CD4-positive, alpha-beta T cell treated with Interleukin-6 at 100 ng/mL for 8 hours (primary cell): Measurements from ENCODE around the gene PRR3.
"Not testable (repeated sequence)": the region's sequence is repeated elsewhere in the genome, so short reads cannot be mapped to it uniquely, and the experiment has no call there.

ENCODE experiments used
- DNase-seq: peaks from one replicate; pipeline ENCODE4 v3.0.0-alpha.2; 2020; ENCODE audit warnings: mixed read lengths, low spot score

PRR3 gene, protein sequence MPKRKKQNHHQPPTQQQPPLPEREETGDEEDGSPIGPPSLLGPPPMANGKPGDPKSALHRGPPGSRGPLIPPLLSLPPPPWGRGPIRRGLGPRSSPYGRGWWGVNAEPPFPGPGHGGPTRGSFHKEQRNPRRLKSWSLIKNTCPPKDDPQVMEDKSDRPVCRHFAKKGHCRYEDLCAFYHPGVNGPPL

GRCh38 chr6:30556906-30557682 is at the start of gene PRR3:
TSS of gene PRR3 (plus strand) at chr6:30557295. CDS start at chr6:30557345, 50 bp downstream.
- peak; percentile 89 for DNase-seq

GRCh38 chr6:30507849-30508827 is 49.0 kb upstream of the PRR3 start:
- no peak for DNase-seq

DNA sequence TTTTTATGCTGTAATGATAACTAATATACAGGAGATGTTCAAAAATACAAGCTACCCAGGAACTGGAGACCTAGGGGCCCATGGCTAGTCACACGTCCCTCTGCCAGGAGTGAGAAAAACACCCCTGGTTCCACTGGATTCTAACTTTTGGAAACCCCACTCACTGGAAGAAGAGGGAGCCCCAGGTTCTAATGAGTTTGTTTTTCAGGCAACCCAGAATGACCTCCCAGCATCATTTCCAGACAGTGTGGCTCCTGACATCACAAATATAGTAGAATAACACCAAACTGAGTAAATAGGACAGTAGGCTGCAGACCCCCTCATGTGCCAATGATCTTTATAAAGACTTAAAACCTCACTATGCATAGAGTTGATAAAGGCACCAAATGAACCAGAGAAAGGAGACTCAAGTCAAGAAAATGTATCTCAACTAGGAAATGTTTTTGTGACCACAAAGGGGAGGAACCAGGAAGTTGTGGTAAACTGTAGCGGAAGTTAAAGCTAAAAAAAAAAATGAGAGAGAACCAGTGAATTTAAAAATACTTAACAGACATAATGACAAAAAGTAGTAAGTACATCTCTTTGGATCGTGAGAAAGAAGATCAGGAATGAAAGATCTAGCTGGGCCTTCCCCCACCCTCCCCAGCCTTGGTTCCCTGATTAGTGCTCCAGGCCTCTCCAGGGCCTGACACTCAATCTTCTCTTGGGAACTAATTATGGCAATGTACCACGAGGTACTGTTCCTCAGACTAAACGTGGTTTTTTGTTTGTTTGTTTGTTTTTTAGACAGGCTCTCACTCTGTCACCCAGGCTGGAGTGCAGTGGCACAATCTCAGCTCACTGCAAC is 48.0 kb upstream of the PRR3 start:
- peak; percentile 72 for DNase-seq

DNA sequence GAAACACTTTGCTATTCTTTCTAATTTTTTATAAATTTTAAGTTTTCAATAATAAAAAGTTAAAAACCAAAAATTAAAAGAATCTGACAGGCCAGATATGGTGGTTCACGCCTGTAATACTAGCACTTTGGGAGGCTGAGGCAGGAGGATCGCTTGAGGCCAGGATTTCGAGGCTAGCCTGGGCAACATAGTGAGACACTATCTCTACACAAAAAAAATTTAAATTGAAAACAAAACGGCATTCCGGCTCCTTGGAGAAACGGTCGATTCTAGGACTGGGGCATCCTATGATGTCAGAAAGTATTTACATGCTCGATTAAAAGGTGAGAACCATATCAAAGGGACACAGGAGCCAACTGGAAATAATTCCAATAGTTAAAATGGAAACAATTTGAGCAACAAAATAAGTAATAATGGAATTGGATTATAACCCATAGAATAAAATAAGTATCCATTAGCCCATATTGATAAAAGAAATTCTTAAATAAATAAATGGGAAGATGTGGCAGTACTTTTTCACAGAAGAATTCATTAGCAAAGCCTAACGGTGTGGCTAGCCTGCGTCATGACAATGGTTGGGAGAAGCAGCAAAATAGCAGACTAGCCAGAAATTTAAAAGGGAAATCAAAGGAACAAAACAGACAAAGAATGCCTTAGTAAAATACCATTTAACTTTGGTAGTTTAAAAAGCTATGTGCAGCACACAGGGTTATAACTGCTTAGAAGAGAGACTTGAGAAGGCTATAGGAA is 46.5 kb upstream of the PRR3 start:
- no peak for DNase-seq

GRCh38 chr6:30511169-30511546 is 45.9 kb upstream of the PRR3 start:
- no peak for DNase-seq

GRCh38 chr6:30513451-30513850 is 43.6 kb upstream of the PRR3 start:
- DNase-seq, result no peak

- DNase-seq, result no peak
These were observed 42.0 kb upstream of the PRR3 start for GRCh38 chr6:30515106-30515505.

- peak; percentile 95 for DNase-seq
These were observed 40.9 kb upstream of the PRR3 start for GRCh38 chr6:30515944-30516753.

GRCh38 chr6:30516754-30517076 is 40.4 kb upstream of the PRR3 start:
- not testable (repeated sequence) for DNase-seq

- DNase-seq, result not testable (repeated sequence)
These were observed 39.2 kb upstream of the PRR3 start for GRCh38 chr6:30517767-30518504.

GRCh38 chr6:30518505-30519145 is 38.5 kb upstream of the PRR3 start:
- peak; percentile 35 for DNase-seq

- no peak for DNase-seq
These were observed 36.6 kb upstream of the PRR3 start for GRCh38 chr6:30520522-30520921.

GRCh38 chr6:30521082-30521481 is 36.0 kb upstream of the PRR3 start:
- DNase-seq, result not testable (repeated sequence)

DNA sequence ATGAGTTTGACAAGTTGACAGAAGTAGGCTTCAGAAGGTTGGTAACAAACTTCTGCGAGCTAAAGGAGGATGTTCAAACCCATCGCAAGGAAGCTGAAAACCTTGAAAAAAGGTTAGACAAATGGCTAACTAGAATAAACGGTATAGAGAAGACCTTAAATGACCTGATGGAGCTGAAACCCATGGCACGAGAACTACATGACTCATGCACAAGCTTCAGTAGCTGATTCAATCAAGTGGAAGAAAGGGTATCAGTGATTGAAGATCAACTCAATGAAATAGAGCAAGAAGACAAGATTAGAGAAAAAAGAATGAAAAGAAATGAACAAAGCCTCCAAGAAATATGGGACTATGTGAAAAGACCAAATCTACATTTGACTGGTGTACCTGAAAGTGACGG is 35.1 kb upstream of the PRR3 start:
- not testable (repeated sequence) for DNase-seq

- DNase-seq, result not testable (repeated sequence)
These were observed 30.7 kb upstream of the PRR3 start for GRCh38 chr6:30526444-30526843.

GRCh38 chr6:30529349-30529875 is 27.7 kb upstream of the PRR3 start:
- not testable (repeated sequence) for DNase-seq

- no peak for DNase-seq
These were observed 27.1 kb upstream of the PRR3 start for GRCh38 chr6:30530014-30530413.

DNA sequence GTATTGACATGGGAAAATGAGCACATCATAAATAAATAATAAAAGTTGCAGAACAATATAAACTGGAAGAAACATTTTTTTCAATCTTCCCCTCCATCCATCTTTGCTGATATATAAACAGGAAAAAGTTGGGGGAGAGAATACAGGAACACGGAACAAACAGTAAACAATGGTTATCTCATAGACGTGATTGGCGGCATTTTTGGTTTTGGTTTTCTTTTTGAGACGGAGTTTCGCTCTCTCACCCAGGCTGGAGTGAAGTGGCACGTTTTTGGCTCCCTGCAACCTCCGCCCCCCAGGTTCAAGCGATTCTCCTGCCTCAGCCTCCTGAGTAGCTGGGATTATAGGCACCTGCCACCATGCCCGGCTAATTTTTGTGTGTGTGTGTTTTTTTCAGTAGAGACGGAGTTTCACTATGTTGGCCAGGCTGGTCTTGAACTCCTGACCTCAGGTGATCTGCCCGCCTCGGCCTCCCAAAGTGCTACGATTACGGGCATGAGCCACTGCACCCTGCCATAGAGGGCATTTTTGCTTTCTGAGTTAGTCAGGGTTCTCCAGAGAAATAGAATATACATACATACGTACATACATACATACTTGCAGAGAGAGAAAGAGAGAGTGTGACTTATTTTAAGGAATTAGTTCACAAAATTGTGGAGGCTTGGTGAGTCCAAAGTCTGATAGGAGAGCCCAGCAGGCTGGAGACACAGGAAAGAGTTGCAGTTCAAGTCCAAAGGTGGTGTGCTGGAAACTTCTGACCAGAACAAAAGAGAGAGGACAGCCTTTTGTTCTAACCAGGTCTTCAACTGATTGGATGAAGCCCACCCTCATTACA is 23.4 kb upstream of the PRR3 start:
- no peak for DNase-seq
